Suprapubic skin (tissue), 4 donors: Measurements from ENCODE around the gene RFTN2. TPM values are rescaled to one million over a fixed set of nuclear protein-coding genes. Genes with fewer than 3 reads are reported as not detected.

Experiments
- DNase-seq, 2 donors: peaks; one replicate each; pipeline ENCODE4 v3.0.0-alpha.2; 2019; ENCODE audit warnings: low spot score in 2 of 2
- H3K27ac ChIP-seq: fragments of 200-600 bp; sonication (generic); one replicate; pipeline ENCODE4 v1.5.1; 2019
- H3K27me3 ChIP-seq: fragments of 200-600 bp; sonication (generic); one replicate; pipeline ENCODE4 v1.5.1; 2019
- H3K36me3 ChIP-seq: fragments of 200-600 bp; sonication (generic); one replicate; pipeline ENCODE4 v1.5.1; 2019
- H3K4me1 ChIP-seq: fragments of 200-600 bp; sonication (generic); one replicate; pipeline ENCODE4 v1.5.1; 2019
- H3K4me3 ChIP-seq: fragments of 200-600 bp; sonication (generic); one replicate; pipeline ENCODE4 v1.5.1; 2019; ENCODE audit warnings: mild to moderate bottlenecking
- H3K9me3 ChIP-seq: fragments of 200-600 bp; sonication (generic); one replicate; pipeline ENCODE4 v1.5.1; 2019
- CTCF ChIP-seq, 2 donors: fragments of 200-600 bp in 1 of 2; fragments of 450-650 bp in 1 of 2; sonication (generic) in 1 of 2; IDR thresholded peaks; one replicate each; pipeline ENCODE4 v1.5.1; 2016 to 2019; ENCODE audit warnings: antibody characterized with exemption in 2 of 2, mild to moderate bottlenecking in 1 of 2, moderate library complexity in 1 of 2
- EP300 ChIP-seq: sonication (generic); formaldehyde crosslinking; IDR thresholded peaks from one replicate; pipeline ENCODE4 v1.6.1; 2017; ENCODE audit warnings: antibody characterized with exemption
- POLR2A ChIP-seq, 2 donors: fragments of 450-650 bp; IDR thresholded peaks; one replicate each; pipeline ENCODE4 v1.6.1; 2017; ENCODE audit warnings: antibody characterized with exemption in 2 of 2, mild to moderate bottlenecking in 2 of 2, moderate library complexity in 2 of 2
- POLR2AphosphoS5 ChIP-seq, 3 donors: sonication (generic); formaldehyde crosslinking; IDR thresholded peaks; one replicate each; pipeline ENCODE4 v1.6.1; 2017; ENCODE audit warnings: antibody characterized with exemption in 3 of 3
- WGBS: methylation state at CpG from one replicate; pipeline ENCODE4 v1.1.5; 2018; 5-methylcytosine and 5-hydroxymethylcytosine counted together
- total RNA-seq, 4 donors: library from RNA; depleted of rRNA; stranded (reverse); fragments of >200 nt; gene quantifications; one replicate each; pipeline ENCODE4 v1.1.0, GENCODE V29; 2016

Gene RFTN2
- total RNA-seq, 4 donors from 2014 or later = 1.4 to 5.8 (median 5.0) TPM

GRCh38 chr2:197547163-197547900 is 128.1 kb downstream of the RFTN2 start:
- WGBS = 90% methylated on average over 5 of the region's 5 CpGs

DNA sequence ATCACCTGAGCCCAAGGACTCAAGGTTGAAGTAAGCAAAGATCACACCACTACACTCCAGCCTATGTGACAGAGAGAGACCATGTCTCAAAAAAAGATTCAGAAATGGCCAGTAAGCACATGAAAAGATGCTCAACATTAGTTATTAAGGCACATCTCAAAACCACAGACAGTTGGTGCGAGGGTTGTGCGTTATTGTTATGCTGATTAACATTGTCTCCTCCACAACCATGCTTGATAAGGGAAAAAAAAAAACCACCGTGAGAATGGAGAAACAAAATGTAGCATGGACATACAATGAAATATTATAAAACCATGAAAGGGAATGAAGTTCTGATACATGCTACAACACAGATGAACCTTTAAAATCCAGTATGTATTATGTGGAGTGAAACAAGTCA is 132.2 kb downstream of the RFTN2 start:
- Histone ChIP-seq H3K9me3 (no peaks in the 10 kb centered on the region), H3K4me3 (no peak overlapping the region), H3K27me3 (no peaks in the 10 kb centered on the region), H3K27ac (no peak overlapping the region), H3K4me1 (no peaks in the 10 kb centered on the region), H3K36me3 (peaks cover 63% of the 10 kb centered on the region)
- no peak for TF ChIP-seq POLR2A (IDR thresholded peaks at IDR 0.05)
- no peak for TF ChIP-seq POLR2AphosphoS5 (IDR thresholded peaks at IDR 0.05)
- TF ChIP-seq EP300 = no peak
- no peak for TF ChIP-seq CTCF (IDR thresholded peaks at IDR 0.05)
- no peak for DNase-seq
- 95% methylated on average over 3 of the region's 3 CpGs for WGBS

More at GRCh38 chr2:197547163-197547900, 128.1 kb downstream of the RFTN2 start:
- Histone ChIP-seq H3K27me3 (no peaks in the 10 kb centered on the region), H3K4me3 (no peak overlapping the region), H3K27ac (no peak overlapping the region), H3K9me3 (no peaks in the 10 kb centered on the region), H3K36me3 (peaks cover 79% of the 10 kb centered on the region), H3K4me1 (no peaks in the 10 kb centered on the region)
- no peak for DNase-seq
- TF ChIP-seq CTCF (IDR thresholded peaks at IDR 0.05) (no peak), POLR2A (IDR thresholded peaks at IDR 0.05) (no peak), EP300 (no peak), POLR2AphosphoS5 (IDR thresholded peaks at IDR 0.05) (no peak)

- no peak overlapping the region for H3K27ac ChIP-seq
- no peak for TF ChIP-seq POLR2A (IDR thresholded peaks at IDR 0.05)
These were observed 135.7 kb downstream of the RFTN2 start for GRCh38 chr2:197539734-197540133.

DNA sequence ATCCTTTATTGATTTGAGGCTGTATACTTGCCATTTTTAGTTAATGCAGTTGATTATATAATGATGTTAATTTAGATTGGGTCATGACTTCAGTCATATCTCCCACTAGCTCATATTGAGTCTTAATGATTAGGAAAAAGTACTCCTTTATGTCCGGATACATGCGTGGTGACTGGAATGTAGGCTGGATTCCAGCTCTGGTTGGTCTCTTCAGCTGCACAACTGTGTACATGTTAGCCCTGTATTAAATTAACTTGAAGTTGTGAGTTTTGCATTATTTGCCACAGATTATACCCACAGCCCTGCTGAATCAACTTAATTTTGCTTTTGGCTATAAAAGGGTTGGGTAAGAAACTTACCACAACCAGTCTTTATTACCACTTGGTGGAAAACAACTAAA is 137.0 kb downstream of the RFTN2 start:
- H3K4me3 ChIP-seq = no peak overlapping the region
- no peak overlapping the region for H3K27ac ChIP-seq
- 72% methylated on average over 2 of the region's 2 CpGs for WGBS
- no peaks in the 10 kb centered on the region for H3K9me3 ChIP-seq
- TF ChIP-seq EP300 (no peak), POLR2A (IDR thresholded peaks at IDR 0.05) (no peak), CTCF (IDR thresholded peaks at IDR 0.05) (no peak), POLR2AphosphoS5 (IDR thresholded peaks at IDR 0.05) (no peak)
- H3K36me3 ChIP-seq = peaks cover 55% of the 10 kb centered on the region
- no peaks in the 10 kb centered on the region for H3K4me1 ChIP-seq
- H3K27me3 ChIP-seq = no peaks in the 10 kb centered on the region
- no peak for DNase-seq

More at GRCh38 chr2:197539734-197540133, 135.7 kb downstream of the RFTN2 start:
- Histone ChIP-seq H3K9me3 (no peaks in the 10 kb centered on the region), H3K36me3 (peaks cover 68% of the 10 kb centered on the region), H3K4me1 (no peaks in the 10 kb centered on the region), H3K4me3 (no peak overlapping the region), H3K27me3 (no peaks in the 10 kb centered on the region)
- 76% methylated on average over 1 of the region's 1 CpG for WGBS
- DNase-seq = no peak

Other genes with a start within 250 kb of the RFTN2 start
- 100 to 1,000 TPM; 216 to 894 (median 222) TPM for gene SF3B1, start 240.6 kb downstream of the RFTN2 start, total RNA-seq
- gene COQ10B, start 222.0 kb downstream of the RFTN2 start, total RNA-seq = 10 to 100 TPM; 19.7 to 30.5 (median 25.2) TPM
- gene HSPD1, start 175.7 kb downstream of the RFTN2 start, total RNA-seq = 100 to 1,000 TPM in 3 of 4 donors, 10 to 100 TPM in 1; 86.9 to 148 (median 112) TPM
- 10 to 100 TPM; 50.0 to 86.8 (median 75.9) TPM for gene HSPE1, start 175.2 kb downstream of the RFTN2 start, total RNA-seq
- 10 to 100 TPM; 17.8 to 30.4 (median 22.6) TPM for gene MOB4, start 159.5 kb downstream of the RFTN2 start, total RNA-seq
- gene MARS2, start 29.8 kb upstream of the RFTN2 start, total RNA-seq = 10 to 100 TPM in 3 of 4 donors, 1 to 10 TPM in 1; 9.4 to 17.3 (median 12.5) TPM
- not detected for gene BOLL, start 109.7 kb upstream of the RFTN2 start, total RNA-seq
- 1 to 10 TPM; 2.4 to 2.6 (median 2.5) TPM for gene PLCL1, start 129.0 kb upstream of the RFTN2 start, total RNA-seq